Measurements from ENCODE around the gene TAX1BP3. TPM values are rescaled to one million over a fixed set of nuclear protein-coding genes. Genes with fewer than 3 reads are reported as not detected.

TAX1BP3 gene
- total RNA-seq, 1 donor from 2014 or later = 167 TPM

DNA sequence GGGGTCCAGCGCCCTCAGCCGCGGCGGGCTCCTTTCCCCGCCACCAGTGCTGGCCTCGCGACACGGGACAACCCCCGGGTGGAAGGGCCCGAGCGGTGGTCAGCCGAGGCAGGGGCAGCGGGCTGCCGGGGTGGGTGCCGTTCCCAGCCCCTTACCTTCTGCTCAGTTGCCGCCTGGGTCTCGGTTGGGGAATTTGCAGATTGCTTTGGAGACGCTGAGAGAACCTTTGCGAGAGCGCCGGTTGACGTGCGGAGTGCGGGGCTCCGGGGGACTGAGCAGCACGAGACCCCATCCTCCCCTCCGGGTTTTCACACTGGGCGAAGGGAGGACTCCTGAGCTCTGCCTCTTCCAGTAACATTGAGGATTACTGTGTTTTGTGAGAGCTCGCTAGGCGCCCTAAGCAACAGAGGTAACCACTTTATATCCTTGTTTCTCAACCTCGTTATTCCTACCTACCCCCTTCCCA, 31.4 kb downstream of the TAX1BP3 start:
- ATAC-seq (peak; percentile 2), DNase-seq (no peak)
- intact Hi-C loops (cut with micrococcal nuclease) = no loop called here

GRCh38 chr17:3636154-3636907, 32.0 kb downstream of the TAX1BP3 start, which contains the start of the genes CTNS and SHPK:
Gene CTNS, plus strand, starts transcription at chr17:3636760. Its CDS starts 3,447 bp downstream, at chr17:3640207.
Gene SHPK, minus strand, starts transcription at chr17:3636250. Its CDS starts 31 bp downstream, at chr17:3636219.
- DNase-seq = peak; percentile 98
- ATAC-seq = peak; percentile 96
- intact Hi-C loops (cut with micrococcal nuclease) = no loop called here

DNA sequence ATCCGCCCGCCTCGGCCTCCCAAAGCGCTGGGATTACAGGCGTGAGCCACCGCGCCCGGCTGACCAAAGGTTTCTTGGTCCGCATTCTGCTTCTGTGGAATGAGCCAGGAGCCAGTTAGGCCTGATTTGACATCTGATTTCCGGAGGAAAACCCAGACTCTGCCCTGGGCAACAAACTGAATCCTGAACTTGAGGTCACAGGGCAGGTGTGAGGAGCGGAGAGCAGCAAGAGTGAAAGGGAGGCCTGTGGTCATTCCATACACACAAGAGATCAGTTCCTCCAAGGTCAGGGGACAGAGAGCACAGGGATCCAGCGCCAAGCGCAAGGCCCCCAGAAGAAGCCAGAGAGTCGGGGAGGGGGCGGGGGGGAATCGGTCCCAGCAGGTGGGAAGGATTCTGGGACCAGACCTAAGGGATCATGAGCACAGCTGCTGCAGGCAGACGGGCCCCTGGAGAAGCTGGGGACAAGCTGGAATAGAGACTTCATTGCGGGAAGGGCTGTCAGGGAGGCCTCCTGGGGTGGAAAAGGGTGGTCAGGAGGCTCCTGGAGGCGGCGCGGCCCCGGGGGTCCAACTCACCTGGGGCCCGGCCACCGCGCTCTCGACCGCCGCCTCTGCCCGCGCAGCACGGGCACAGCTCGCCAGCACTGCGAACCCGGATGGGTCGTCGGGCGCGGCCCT, 32.8 kb downstream of the TAX1BP3 start:
- no peak for DNase-seq
- intact Hi-C loops (cut with micrococcal nuclease) = no loop called here
- ATAC-seq = peak; percentile 1

- no peak for DNase-seq
- intact Hi-C loops (cut with micrococcal nuclease) = no loop called here
These were observed 36.1 kb downstream of the TAX1BP3 start for GRCh38 chr17:3632287-3632686.

GRCh38 chr17:3630781-3631180, 37.6 kb downstream of the TAX1BP3 start:
- ATAC-seq = no peak
- intact Hi-C loops (cut with micrococcal nuclease) = no loop called here

More at GRCh38 chr17:3632287-3632686, 36.1 kb downstream of the TAX1BP3 start:
- no peak for ATAC-seq

GRCh38 chr17:3627769-3628167, 40.6 kb downstream of the TAX1BP3 start:
- DNase-seq (no peak), ATAC-seq (no peak)
- intact Hi-C loops (cut with micrococcal nuclease) = no loop called here

More at GRCh38 chr17:3630781-3631180, 37.6 kb downstream of the TAX1BP3 start:
- DNase-seq = no peak

DNA sequence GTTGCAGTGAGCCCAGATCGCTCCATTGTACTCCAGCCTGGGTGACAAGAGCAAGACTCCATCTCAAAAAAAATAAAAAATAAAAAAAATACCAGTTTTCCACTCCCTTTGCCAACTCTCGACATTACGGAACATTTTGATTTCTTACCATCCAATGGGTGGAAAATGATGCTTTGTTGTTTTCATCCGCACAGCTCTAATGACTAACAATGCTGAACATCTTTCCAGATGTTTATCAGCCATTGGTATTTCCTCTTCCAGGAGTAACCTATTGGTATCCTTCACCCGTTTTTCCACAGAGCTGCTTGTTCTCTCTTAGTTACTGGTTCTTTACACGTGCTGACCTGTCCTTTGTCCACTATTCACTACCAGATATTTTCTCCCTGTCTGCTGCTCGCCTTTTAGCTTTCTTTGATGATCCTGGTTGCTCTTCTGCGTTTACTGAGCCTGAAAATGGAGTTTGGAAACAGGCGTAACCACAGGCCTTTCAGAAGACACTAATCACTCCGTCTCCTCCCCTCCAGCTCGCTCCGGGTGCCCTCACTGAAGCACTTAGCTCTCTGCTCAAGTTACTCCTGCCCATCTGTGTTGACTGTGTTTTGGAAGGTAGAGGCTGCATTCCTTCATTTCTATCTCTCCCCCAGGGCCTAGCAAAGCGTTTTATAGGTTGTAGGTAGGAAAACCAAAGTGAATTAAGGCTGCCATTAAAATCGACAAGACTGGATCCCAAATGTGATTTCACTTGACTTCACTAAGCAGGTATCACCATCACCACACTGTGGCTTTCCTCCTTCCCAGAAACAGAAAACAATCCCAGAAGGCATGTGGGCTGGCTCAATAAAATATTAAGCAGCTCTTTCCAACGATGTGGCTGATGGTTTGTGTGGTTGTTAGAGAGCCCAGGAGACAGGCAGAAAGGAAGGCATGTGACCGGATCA, 41.3 kb downstream of the TAX1BP3 start:
- no peak for ATAC-seq
- intact Hi-C loops (cut with micrococcal nuclease) = no loop called here
- no peak for DNase-seq

DNA sequence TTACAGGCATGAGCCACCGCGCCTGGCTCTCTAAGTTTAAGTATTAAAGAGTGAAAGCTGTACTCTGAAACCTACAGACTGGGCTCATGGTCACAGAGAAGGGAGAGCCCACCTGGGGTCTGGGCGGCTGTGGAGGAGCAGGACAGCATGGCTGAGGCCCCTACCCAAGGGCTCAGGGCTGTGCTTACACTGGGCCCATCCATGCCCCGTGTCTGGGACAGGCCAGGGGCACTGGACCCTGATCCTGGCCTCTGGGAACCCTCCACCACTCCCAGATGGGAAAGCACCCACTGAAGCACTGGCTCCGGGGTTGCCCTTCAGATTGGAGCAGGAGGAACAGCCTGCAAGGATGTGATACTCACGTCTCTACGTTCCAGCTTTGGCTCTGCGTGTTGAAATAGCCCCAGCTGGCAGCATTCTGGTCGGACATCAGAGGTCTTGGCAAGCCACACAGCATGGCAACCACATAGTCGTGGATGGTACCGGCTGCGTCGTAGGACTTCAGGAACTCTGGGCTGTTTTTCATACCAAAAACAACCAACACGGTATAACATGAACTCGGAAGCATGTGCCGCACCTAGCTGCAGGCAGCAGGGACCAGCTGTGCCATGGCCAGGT, 45.3 kb downstream of the TAX1BP3 start:
- intact Hi-C loops (cut with micrococcal nuclease) = no loop called here
- no peak for ATAC-seq
- no peak for DNase-seq

GRCh38 chr17:3621146-3621720, 47.1 kb downstream of the TAX1BP3 start:
- DNase-seq (no peak), ATAC-seq (no peak)
- intact Hi-C loops (cut with micrococcal nuclease) = no loop called here

GRCh38 chr17:3615160-3615870, 53.1 kb downstream of the TAX1BP3 start:
- intact Hi-C loops (cut with micrococcal nuclease) = no loop called here
- ATAC-seq (no peak), DNase-seq (no peak)

DNA sequence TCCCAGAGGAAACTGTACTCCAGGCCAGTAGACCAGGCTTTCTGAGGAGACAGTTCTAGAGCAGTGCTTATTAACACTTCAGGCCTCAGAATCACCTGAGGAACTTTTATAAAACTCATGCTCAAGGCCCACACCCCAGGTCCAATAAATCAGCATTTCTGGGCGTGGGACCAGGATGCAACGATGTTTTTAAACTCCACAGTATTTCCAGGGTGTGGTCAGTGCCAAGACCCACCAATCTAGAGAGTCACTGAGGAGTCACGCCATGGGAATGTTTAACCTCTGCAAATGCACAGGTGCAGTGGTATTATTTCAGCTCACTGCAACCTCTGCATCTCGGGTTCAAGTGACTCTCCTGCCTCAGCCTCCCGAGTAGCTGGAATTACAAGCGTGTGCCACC, 55.3 kb downstream of the TAX1BP3 start:
- ATAC-seq = no peak
- intact Hi-C loops (cut with micrococcal nuclease) = no loop called here
- DNase-seq = no peak

Other genes with a start within 250 kb of the TAX1BP3 start
- not detected for gene OR1E2, start 234.7 kb downstream of the TAX1BP3 start, total RNA-seq
- gene SPATA22, start 196.8 kb downstream of the TAX1BP3 start, total RNA-seq = 0.50 TPM
- 3.7 TPM for gene ASPA, start 192.6 kb downstream of the TAX1BP3 start, total RNA-seq
- 1.3 TPM for gene TRPV3, start 110.8 kb downstream of the TAX1BP3 start, total RNA-seq
- 3.5 TPM for gene TRPV1, start 59.2 kb downstream of the TAX1BP3 start, total RNA-seq
- 5.1 TPM for gene SHPK, start 32.3 kb downstream of the TAX1BP3 start, total RNA-seq
- gene CTNS, start 31.8 kb downstream of the TAX1BP3 start, total RNA-seq = 7.1 TPM
- 63.4 TPM for gene EMC6, start 234 bp upstream of the TAX1BP3 start, total RNA-seq
- 16.4 TPM for gene P2RX5, start 27.6 kb upstream of the TAX1BP3 start, total RNA-seq
- 0.45 TPM for gene HASPIN, start 55.3 kb upstream of the TAX1BP3 start, total RNA-seq
- 12.2 TPM for gene ITGAE, start 132.6 kb upstream of the TAX1BP3 start, total RNA-seq
- gene NCBP3, start 177.7 kb upstream of the TAX1BP3 start, total RNA-seq = 17.8 TPM
- gene CAMKK1, start 224.5 kb upstream of the TAX1BP3 start, total RNA-seq = 3.4 TPM
- 0.17 TPM for gene P2RX1, start 247.9 kb upstream of the TAX1BP3 start, total RNA-seq

Data from left ventricle myocardium superior (tissue), 1 donor.